H1 (cell line): Measurements from ENCODE around the gene ARHGEF7. TPM values are rescaled to one million over a fixed set of nuclear protein-coding genes. Genes with fewer than 3 reads are reported as not detected.
A peak's percentile ranks its signal among the peaks of the same experiment; 100 is the strongest.

ENCODE experiments used
- CTCF ChIA-PET: fragments of 300-600 bp; sonication (Branson Sonifier 250); formaldehyde crosslinking; loops from one replicate; lab custom pipeline; 2021; ENCODE audit not compliant: partially characterized antibody; lab: Charles Lee
- POLR2A ChIA-PET: fragments of 300-600 bp; sonication (Branson Sonifier 250); formaldehyde crosslinking; loops from one replicate; lab custom pipeline; 2021; ENCODE audit warnings: inconsistent platforms; ENCODE audit not compliant: partially characterized antibody; lab: Charles Lee
- DNase-seq, 2 experiments: peaks; one replicate each; pipeline versions ENCODE4 v3.0.0 to v3.0.0-alpha.2; 2010 to 2022; ENCODE audit warnings: low spot score in 2 of 2, low read depth in 1 of 2, mixed read lengths in 1 of 2
- FAIRE-seq: peaks from 2 replicates; lab custom pipeline; 2011; peaks lifted over from hg19 to GRCh38; lab: Jason Lieb, UNC
- H2AFZ ChIP-seq: 2 replicates; pipeline ENCODE4 v1.8.1; 2012; ENCODE audit warnings: low read length, inconsistent platforms
- H2AK5ac ChIP-seq: 2 replicates; pipeline ENCODE4 v1.6.1; 2013; ENCODE audit warnings: low read depth, low read length
- H2BK120ac ChIP-seq: replicated peaks from 2 replicates; pipeline ENCODE3; 2013; ENCODE audit warnings: low read depth, low read length, inconsistent platforms
- H2BK12ac ChIP-seq: 2 replicates; pipeline ENCODE4 v1.6.1; 2013; ENCODE audit warnings: low read depth, low read length
- H2BK15ac ChIP-seq: 2 replicates; pipeline ENCODE4 v1.6.1; 2013; ENCODE audit warnings: low read length
- H2BK20ac ChIP-seq: 2 replicates; pipeline ENCODE4 v1.6.1; 2013; ENCODE audit warnings: low read length
- H2BK5ac ChIP-seq: 2 replicates; pipeline ENCODE4 v1.6.1; 2013; ENCODE audit warnings: low read depth, low read length
- H3K14ac ChIP-seq: 2 replicates; pipeline ENCODE4 v1.6.1; 2013; ENCODE audit warnings: inconsistent platforms; ENCODE audit not compliant: insufficient read length
- H3K18ac ChIP-seq: 2 replicates; pipeline ENCODE4 v1.6.1; 2013; ENCODE audit warnings: low read length; ENCODE audit errors: extremely low read depth
- H3K23ac ChIP-seq: 2 replicates; pipeline ENCODE4 v1.6.1; 2013; ENCODE audit warnings: inconsistent platforms; ENCODE audit not compliant: insufficient read length
- H3K23me2 ChIP-seq: 2 replicates; pipeline ENCODE4 v1.6.1; 2013; ENCODE audit warnings: low read depth, low read length
- H3K27ac ChIP-seq: 2 replicates; pipeline ENCODE4 v1.6.1; 2011; ENCODE audit warnings: low read depth, low read length, inconsistent platforms
- H3K27me3 ChIP-seq, 4 experiments: replicated peaks in 1 of 4; 1 replicate in 1 of 4; 2 replicates in 3 of 4; pipeline versions ENCODE4 v1.6.1 to v1.8.1; 2011 to 2013; ENCODE audit warnings: low read length in 3 of 4, mild to moderate bottlenecking in 3 of 4, inconsistent platforms in 2 of 4, mixed read lengths in 2 of 4, moderate library complexity in 1 of 4; ENCODE audit not compliant: control insufficient read depth in 3 of 4, insufficient read depth in 3 of 4; ENCODE audit errors: extremely low read depth in 1 of 4
- H3K36me3 ChIP-seq, 4 experiments: 2 replicates each; pipeline versions ENCODE4 v1.6.1 to v1.8.1; 2011 to 2013; ENCODE audit warnings: mild to moderate bottlenecking in 4 of 4, low read length in 3 of 4, moderate library complexity in 2 of 4, control low read depth in 1 of 4, inconsistent platforms in 1 of 4; ENCODE audit not compliant: insufficient read depth in 4 of 4, control insufficient read depth in 2 of 4
- H3K4ac ChIP-seq: replicated peaks from 2 replicates; pipeline ENCODE3; 2013; ENCODE audit warnings: low read length, low read depth, mixed read lengths, inconsistent platforms; ENCODE audit not compliant: insufficient read length
- H3K4me1 ChIP-seq, 4 experiments: replicated peaks in 1 of 4; 1 replicate in 1 of 4; 2 replicates in 3 of 4; pipeline versions ENCODE4 v1.6.1 to v1.8.1; 2011 to 2013; ENCODE audit warnings: low read length in 3 of 4, inconsistent platforms in 2 of 4, mixed read lengths in 1 of 4; ENCODE audit not compliant: insufficient read depth in 4 of 4, control insufficient read depth in 3 of 4
- H3K4me2 ChIP-seq, 2 experiments: 2 replicates each; pipeline versions ENCODE4 v1.6.1 to v1.8.1; 2011 to 2013; ENCODE audit warnings: low read depth in 2 of 2, low read length in 2 of 2, control low read depth in 1 of 2, inconsistent platforms in 1 of 2, mild to moderate bottlenecking in 1 of 2; ENCODE audit not compliant: insufficient read depth in 1 of 2
- H3K4me3 ChIP-seq, 4 experiments: fragments of 200-600, 300-600 bp in 1 of 4; sonication (generic), shearing (Covaris generic), sonication (Bioruptor Twin) in 1 of 4; 2 replicates each; pipeline versions ENCODE4 v1.5.1 to v1.8.1; 2011 to 2016; ENCODE audit warnings: low read length in 4 of 4, low read depth in 3 of 4, control low read depth in 2 of 4, inconsistent platforms in 2 of 4, mild to moderate bottlenecking in 2 of 4, mixed read lengths in 1 of 4, moderate library complexity in 1 of 4; ENCODE audit not compliant: insufficient read depth in 2 of 4; ENCODE audit errors: extremely low read depth in 1 of 4
- H3K56ac ChIP-seq: replicated peaks from 2 replicates; pipeline ENCODE3; 2013; ENCODE audit warnings: low read depth, mild to moderate bottlenecking, mixed read lengths, low read length, inconsistent platforms; ENCODE audit not compliant: insufficient read length
- H3K79me1 ChIP-seq: 2 replicates; pipeline ENCODE4 v1.6.1; 2013; ENCODE audit warnings: low read depth, low read length, control low read depth
- H3K79me2 ChIP-seq, 2 experiments: 2 replicates each; pipeline versions ENCODE4 v1.6.1 to v1.8.1; 2012 to 2013; ENCODE audit warnings: low read length in 2 of 2, mild to moderate bottlenecking in 2 of 2, inconsistent platforms in 1 of 2; ENCODE audit not compliant: insufficient read depth in 2 of 2, control insufficient read depth in 1 of 2
- H3K9ac ChIP-seq, 4 experiments: replicated peaks in 1 of 4; 1 replicate in 1 of 4; 2 replicates in 3 of 4; pipeline versions ENCODE4 v1.6.1 to v1.8.1; 2011 to 2013; ENCODE audit warnings: low read depth in 3 of 4, low read length in 3 of 4, control low read depth in 2 of 4, mild to moderate bottlenecking in 2 of 4, moderate library complexity in 2 of 4, inconsistent platforms in 1 of 4; ENCODE audit errors: extremely low read depth in 1 of 4
- H3K9me3 ChIP-seq, 2 experiments: 2 replicates each; pipeline versions ENCODE4 v1.6.1 to v1.8.1; 2012 to 2013; ENCODE audit warnings: mild to moderate bottlenecking in 2 of 2, moderate library complexity in 2 of 2, control low read depth in 1 of 2, inconsistent platforms in 1 of 2, low read depth in 1 of 2, low read length in 1 of 2, mixed read lengths in 1 of 2; ENCODE audit not compliant: insufficient read depth in 2 of 2
- H4K20me1 ChIP-seq, 2 experiments: replicated peaks in 1 of 2; 2 replicates each; pipeline versions ENCODE3 to v1.8.1; 2011 to 2013; ENCODE audit warnings: inconsistent platforms in 2 of 2, low read length in 2 of 2, mild to moderate bottlenecking in 1 of 2; ENCODE audit not compliant: insufficient read depth in 2 of 2, control insufficient read depth in 1 of 2
- H4K5ac ChIP-seq: 2 replicates; pipeline ENCODE4 v1.6.1; 2013; ENCODE audit warnings: low read length, low read depth, mixed read lengths, inconsistent platforms; ENCODE audit not compliant: insufficient read length
- H4K8ac ChIP-seq: 2 replicates; pipeline ENCODE4 v1.8.0; 2013; ENCODE audit warnings: mild to moderate bottlenecking, moderate library complexity, low read length, inconsistent platforms; ENCODE audit not compliant: insufficient read depth; ENCODE audit errors: extremely low read depth
- H4K91ac ChIP-seq: replicated peaks from 2 replicates; pipeline ENCODE3; 2013; ENCODE audit warnings: low read length, mixed read lengths, inconsistent platforms; ENCODE audit not compliant: insufficient read length
- CEBPB ChIP-seq: IDR thresholded peaks from 2 replicates; pipeline ENCODE4 v1.6.1; 2012; ENCODE audit warnings: low read depth, low read length
- HDAC2 ChIP-seq, 2 experiments: fragments of 300-600 bp in 1 of 2; sonication (generic) in 1 of 2; IDR thresholded peaks; 2 replicates each; pipeline ENCODE4 v1.6.1; 2011 to 2012; ENCODE audit warnings: low read depth in 2 of 2, low read length in 2 of 2, mild to moderate bottlenecking in 2 of 2, moderate library complexity in 2 of 2, borderline replicate concordance in 1 of 2, inconsistent platforms in 1 of 2
- NRF1 ChIP-seq: IDR thresholded peaks from 2 replicates; pipeline ENCODE4 v1.6.1; 2011; ENCODE audit warnings: mild to moderate bottlenecking, low read depth, low read length, improper control_type of control experiment
- POU5F1 ChIP-seq: IDR thresholded peaks from 2 replicates; pipeline ENCODE4 v1.6.1; 2011; ENCODE audit warnings: low read depth, mild to moderate bottlenecking, low read length, moderate library complexity
- RBBP5 ChIP-seq: IDR thresholded peaks from 2 replicates; pipeline ENCODE4 v1.7.1; 2012; ENCODE audit warnings: low read depth, mild to moderate bottlenecking, inconsistent platforms, low read length, moderate library complexity, borderline replicate concordance
- RXRA ChIP-seq: IDR thresholded peaks from 2 replicates; pipeline ENCODE4 v1.6.1; 2011; ENCODE audit warnings: low read depth, mild to moderate bottlenecking, low read length, moderate library complexity; ENCODE audit not compliant: insufficient read depth
- SUZ12 ChIP-seq: fragments of 200-600 bp; sonication (generic); IDR thresholded peaks from 2 replicates; pipeline ENCODE4 v1.6.1; 2012; ENCODE audit warnings: mild to moderate bottlenecking, inconsistent platforms, low read length, moderate library complexity, mixed read lengths
- WGBS, 2 experiments: shearing (Covaris generic) in 1 of 2; methylation state at CpG; one replicate each; pipeline versions ENCODE4 v1.1.6 to v1.1.7; 2013 to 2015; ENCODE audit warnings: low lambda C conversion rate in 2 of 2, mixed read lengths in 2 of 2, inconsistent platforms in 1 of 2, low coverage in 1 of 2, missing lambda C conversion rate in 1 of 2; ENCODE audit not compliant: insufficient replicate concordance in 2 of 2, insufficient coverage in 1 of 2, insufficient read length in 1 of 2; ENCODE audit errors: extremely low coverage in 1 of 2, missing lambda C conversion rate in 1 of 2; 5-methylcytosine and 5-hydroxymethylcytosine counted together
- polyA plus RNA-seq, 7 experiments: library from polyadenylated mRNA; depleted of rRNA in 3 of 7; stranded (reverse) in 5 of 7; unstranded in 2 of 7; fragments of >200 nt in 5 of 7; fragments of 200-250 nt in 2 of 7; gene quantifications; 1 replicate in 5 of 7; 2 replicates in 1 of 7; 4 replicates in 1 of 7; pipeline versions ENCODE4 v1.2.1 to v1.2.3, GENCODE V29; 2011 to 2013; ENCODE audit warnings: missing spikeins in 2 of 7, mixed read lengths in 2 of 7
- total RNA-seq: library from RNA; stranded (reverse); fragmentation: NEBNext Ultra II Directional; extraction: Animal tissue kit (Norgen Biotek cat#: 25700); gene quantifications from 2 replicates; pipeline ENCODE4 v1.2.1, GENCODE V29; 2021
- TF ChIP-seq, protein P1 (sequence below): IDR thresholded peaks from 2 replicates; pipeline ENCODE4 v1.6.1; 2011; ENCODE audit warnings: low read length, improper control_type of control experiment
- TF ChIP-seq, protein P2 (sequence below): IDR thresholded peaks from 2 replicates; pipeline ENCODE4 v1.6.1; 2012; ENCODE audit warnings: inconsistent platforms

Gene ARHGEF7
- total and polyA plus RNA-seq, 2 of the 8 experiments (the other 6 are each of a cell fraction or from before 2014, with no cell fraction given) = 26.2 to 56.5 TPM

DNA sequence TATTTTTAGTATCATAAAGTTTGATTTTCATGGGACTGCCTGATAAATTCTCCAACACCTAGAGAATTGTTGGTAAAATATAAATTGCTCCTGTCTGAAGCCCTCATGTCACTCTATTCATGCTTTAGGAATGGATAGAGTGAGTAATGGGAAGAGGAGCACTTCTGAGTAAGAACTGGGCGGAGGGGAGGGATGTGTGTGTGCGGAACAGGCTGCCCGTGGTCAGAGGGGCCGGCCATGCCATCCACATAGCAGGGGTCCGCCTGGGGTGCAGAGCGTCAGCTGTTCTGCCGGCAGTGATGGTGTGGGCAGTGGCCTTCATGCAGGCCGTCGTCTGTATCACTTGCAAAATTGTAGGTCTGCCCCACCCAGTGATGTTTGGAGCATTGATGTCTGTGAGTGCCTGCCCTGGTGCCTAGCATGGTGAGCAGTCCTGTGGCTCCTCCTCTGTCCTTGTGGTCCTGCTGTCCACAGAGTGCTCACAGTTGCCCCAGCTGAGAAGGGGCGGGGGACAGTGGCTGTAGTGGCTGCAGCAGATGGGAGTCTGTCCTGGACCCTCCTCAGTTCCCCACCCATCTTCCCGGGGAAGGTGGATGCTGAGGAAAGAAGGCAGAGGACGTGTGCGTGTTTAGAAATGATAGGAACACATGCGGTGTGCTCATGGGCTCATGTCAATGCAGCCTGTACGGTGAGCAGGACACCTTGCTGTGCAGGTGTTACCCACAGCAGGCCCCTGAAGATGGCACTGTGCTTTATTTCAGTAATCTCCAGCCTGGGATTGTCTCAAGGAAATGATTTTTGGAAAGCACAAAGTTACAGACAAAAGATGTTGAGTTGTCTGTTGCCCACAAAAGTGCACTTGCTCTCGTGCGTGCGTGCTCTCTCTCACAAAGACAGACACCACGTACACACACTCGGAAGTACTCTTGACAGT lies 155.9 kb downstream of the ARHGEF7 start:
- Histone ChIP-seq H3K27me3 (no peaks in the 10 kb centered on the region), H2BK15ac (no peak overlapping the region), H3K4ac (no peak overlapping the region), H3K79me2 (peaks cover 0 to under 1% of the 10 kb centered on the region in 2 experiments; a peak in 1 of 4 replicates), H2BK12ac (no peak overlapping the region), H3K18ac (no peak overlapping the region), H2BK5ac (no peak overlapping the region), H3K23ac (no peak overlapping the region), H3K4me3 (no peak overlapping the region), H3K36me3 (peaks cover 8 to 36% (median 17%) of the 10 kb centered on the region in 4 experiments; a peak in 7 of 8 replicates), H3K14ac (no peak overlapping the region), H4K5ac (no peak overlapping the region), H3K9me3 (no peaks in the 10 kb centered on the region), H2BK20ac (no peak overlapping the region), H3K23me2 (no peaks in the 10 kb centered on the region), H3K9ac (no peak overlapping the region; a peak in 1 of 7 replicates), H3K4me1 (0 out of 7 replicates have a peak, but pooled peaks cover 0 to under 1% (median 0%) of the 10 kb centered on the region in 4 experiments), H2AK5ac (no peak overlapping the region), H2BK120ac (no peak overlapping the region), H3K4me2 (no peak overlapping the region), H4K91ac (no peak overlapping the region), H4K20me1 (peaks cover 0 to 7% of the 10 kb centered on the region in 2 experiments), H3K27ac (no peak overlapping the region), H3K56ac (no peak overlapping the region), H2AFZ (no peak overlapping the region), H3K79me1 (no peaks in the 10 kb centered on the region; the same call in none of the 2 replicates), H4K8ac (no peak overlapping the region)
- ChIA-PET POLR2A (no interaction called here), CTCF (interaction anchor here (1.4 to 1.6 kb wide), 2 partner anchors 16 to 132 kb away, joined by 3 to 4 read pairs; no protein-coding TSS in a partner anchor)
- WGBS, 2 experiments = 90% methylated on average over 20 of the region's 20 CpGs; no CpG with 5 or more reads in 1 of the 2 experiments
- DNase-seq (peak in 1 of 2 experiments; percentile 26), FAIRE-seq (no peak)
- no peak for TF ChIP-seq HDAC2 (IDR thresholded peaks at IDR 0.05; ENCODE audit: borderline replicate concordance in 1 of 2, low read depth in 2 of 2, low read length in 2 of 2)
- no peak for TF ChIP-seq CEBPB
- TF ChIP-seq SUZ12 = no peak
- TF ChIP-seq RBBP5 = no peak
- no peak for TF ChIP-seq POU5F1
- TF ChIP-seq, protein P1, sequence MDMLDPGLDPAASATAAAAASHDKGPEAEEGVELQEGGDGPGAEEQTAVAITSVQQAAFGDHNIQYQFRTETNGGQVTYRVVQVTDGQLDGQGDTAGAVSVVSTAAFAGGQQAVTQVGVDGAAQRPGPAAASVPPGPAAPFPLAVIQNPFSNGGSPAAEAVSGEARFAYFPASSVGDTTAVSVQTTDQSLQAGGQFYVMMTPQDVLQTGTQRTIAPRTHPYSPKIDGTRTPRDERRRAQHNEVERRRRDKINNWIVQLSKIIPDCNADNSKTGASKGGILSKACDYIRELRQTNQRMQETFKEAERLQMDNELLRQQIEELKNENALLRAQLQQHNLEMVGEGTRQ = no peak
- TF ChIP-seq, protein P2, sequence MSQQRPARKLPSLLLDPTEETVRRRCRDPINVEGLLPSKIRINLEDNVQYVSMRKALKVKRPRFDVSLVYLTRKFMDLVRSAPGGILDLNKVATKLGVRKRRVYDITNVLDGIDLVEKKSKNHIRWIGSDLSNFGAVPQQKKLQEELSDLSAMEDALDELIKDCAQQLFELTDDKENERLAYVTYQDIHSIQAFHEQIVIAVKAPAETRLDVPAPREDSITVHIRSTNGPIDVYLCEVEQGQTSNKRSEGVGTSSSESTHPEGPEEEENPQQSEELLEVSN = no peak
- no peak for TF ChIP-seq RXRA
- TF ChIP-seq NRF1 = no peak
